ENCODE results near the gene CD70.
"Not testable (repeated sequence)": the region's sequence is repeated elsewhere in the genome, so short reads cannot be mapped to it uniquely, and the experiment has no call there.

Gene CD70

DNA sequence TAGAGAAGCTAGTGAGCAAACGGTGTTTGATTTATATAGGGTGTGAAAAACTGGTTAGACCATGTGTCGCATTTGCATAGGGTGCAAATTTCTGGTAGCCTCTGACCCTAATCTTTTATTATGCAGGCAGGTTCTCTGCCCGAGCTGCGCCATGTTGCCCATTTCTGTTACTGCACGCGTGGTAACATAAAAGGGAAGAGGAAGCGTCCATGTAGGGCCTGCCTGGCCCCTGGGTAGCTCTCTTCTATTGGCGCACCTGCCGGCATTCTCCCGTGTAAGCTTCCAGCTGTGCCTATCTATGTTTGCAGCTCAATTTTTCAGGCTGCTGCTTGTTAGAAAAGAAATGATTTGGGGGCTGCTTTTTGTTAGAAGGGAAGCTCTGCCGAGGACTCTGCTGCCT is 14.0 kb upstream of the CD70 start:
- TF ChIP-seq CTCF (IDR thresholded peaks at IDR 0.05; ENCODE audit: low read depth, low read length, missing control alignments) = no peak
- DNase-seq (ENCODE audit: extremely low read depth, low read depth) = no peak
- H3K4me3 ChIP-seq (replicated peaks; ENCODE audit: low read depth, low read length) = no peak overlapping the region

DNA sequence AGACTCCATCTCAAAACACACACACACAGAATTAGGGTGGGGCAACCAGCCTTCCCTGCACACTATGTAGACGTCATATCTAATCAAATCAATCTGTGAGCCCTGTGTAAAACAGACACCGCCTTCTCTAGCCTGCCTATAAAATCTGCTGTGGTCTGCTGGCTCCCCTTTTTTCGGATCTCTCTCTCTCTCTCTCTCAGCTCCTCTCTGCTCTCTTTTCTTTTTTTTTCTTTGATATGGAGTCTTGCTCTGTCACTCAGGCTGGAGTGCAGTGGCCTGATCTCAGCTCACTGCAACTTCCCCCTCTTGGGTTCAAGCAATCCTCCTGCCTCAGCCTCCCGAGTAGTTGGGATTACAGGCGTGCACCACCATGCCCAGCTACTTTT is 11.8 kb upstream of the CD70 start:
- no peak overlapping the region for H3K4me3 ChIP-seq (replicated peaks; ENCODE audit: low read depth, low read length)
- no peak for TF ChIP-seq CTCF (IDR thresholded peaks at IDR 0.05; ENCODE audit: low read depth, low read length, missing control alignments)
- DNase-seq (ENCODE audit: extremely low read depth, low read depth) = no peak

DNA sequence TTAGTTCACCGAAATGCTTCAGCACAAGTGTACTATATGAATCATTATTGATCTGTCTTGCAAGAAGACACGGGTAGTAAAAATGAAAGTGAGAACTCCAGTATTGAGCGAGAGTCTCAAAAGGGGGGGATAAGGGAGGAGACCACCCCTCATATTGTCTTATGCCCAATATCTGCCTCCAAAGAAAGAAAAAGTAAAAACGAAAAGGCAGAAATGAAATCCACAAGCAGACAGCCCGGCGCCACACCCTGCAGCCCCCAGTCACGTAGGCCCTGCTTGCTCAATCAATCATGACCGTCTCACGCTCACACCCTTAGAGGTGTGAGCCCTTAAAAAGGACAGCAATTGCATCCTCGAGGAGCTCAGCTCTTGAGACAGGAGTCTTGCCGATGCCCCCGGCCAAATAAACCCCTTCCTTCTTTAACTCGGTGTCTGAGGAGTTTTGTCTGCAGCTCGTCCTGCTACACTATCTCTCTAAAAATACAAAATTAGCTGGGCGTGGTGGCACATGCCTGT is 10.6 kb upstream of the CD70 start:
- H3K4me3 ChIP-seq (replicated peaks; ENCODE audit: low read depth, low read length); DNase-seq (ENCODE audit: extremely low read depth, low read depth): not testable (repeated sequence)

GRCh38 chr19:6600951-6601536 is 10.1 kb upstream of the CD70 start:
- H3K4me3 ChIP-seq (replicated peaks; ENCODE audit: low read depth, low read length); DNase-seq (ENCODE audit: extremely low read depth, low read depth): not testable (repeated sequence)

DNA sequence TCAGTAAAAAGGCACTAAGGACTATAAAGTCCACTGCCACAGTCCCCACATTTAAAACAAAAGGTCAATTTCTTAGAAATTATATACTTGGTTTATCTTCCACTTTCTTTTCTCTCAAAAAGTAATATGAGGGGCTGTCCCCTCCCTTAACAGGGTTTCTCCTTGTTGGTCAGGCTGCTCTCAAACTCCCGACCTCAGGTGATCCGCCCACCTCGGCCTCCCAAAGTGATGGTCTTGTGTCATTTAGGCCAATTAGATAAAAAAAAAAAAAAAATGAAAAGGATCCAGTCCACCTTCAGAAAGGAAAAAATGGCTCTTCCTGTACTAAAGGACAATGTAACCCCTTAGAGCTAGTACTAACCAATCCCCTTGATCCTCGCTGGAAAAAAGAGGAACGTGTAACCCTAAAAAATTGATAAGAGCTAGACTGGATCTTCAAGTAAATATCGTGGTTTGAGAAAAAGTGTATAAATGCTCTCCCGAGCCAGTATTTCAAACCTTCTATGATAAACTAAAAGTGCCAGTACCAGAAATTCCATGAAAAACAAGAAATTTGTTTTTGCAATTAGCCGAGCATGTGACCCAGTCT is 9.0 kb upstream of the CD70 start:
- H3K4me3 ChIP-seq (replicated peaks; ENCODE audit: low read depth, low read length) = no peak overlapping the region
- DNase-seq (ENCODE audit: extremely low read depth, low read depth) = no peak
- TF ChIP-seq CTCF (IDR thresholded peaks at IDR 0.05; ENCODE audit: low read depth, low read length, missing control alignments) = no peak

DNA sequence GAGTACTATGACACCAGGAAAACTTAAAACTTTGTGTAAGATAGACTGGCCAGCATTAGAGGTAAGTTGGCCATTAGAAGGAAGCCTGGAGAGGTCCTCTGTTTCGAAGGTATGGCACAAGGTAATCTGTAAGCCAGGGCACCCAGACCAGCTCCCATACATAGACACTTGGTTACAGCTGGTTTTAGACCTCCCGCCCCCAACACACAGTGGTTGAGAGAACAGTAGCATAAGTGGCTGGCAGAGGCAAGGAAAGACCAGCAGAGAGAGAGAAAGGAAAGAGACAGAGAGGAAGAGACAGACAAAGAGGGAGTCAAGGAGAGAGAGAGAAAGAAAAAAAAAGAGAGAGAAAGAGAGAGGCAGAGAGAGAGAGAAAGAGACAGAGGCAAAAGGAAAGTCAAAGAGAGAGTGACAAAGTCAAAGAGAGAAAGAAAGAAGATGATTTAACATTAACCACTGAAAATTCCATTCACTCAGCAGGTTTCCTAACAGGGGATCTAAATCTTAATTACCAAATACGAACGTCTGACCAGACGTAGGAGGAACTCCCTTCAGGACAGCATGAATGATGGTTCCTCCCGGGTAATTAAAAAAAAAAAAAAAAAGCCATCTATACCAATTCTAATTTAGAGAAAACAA is 7.4 kb upstream of the CD70 start:
- not testable (repeated sequence) for H3K4me3 ChIP-seq (replicated peaks; ENCODE audit: low read depth, low read length); DNase-seq (ENCODE audit: extremely low read depth, low read depth)

DNA sequence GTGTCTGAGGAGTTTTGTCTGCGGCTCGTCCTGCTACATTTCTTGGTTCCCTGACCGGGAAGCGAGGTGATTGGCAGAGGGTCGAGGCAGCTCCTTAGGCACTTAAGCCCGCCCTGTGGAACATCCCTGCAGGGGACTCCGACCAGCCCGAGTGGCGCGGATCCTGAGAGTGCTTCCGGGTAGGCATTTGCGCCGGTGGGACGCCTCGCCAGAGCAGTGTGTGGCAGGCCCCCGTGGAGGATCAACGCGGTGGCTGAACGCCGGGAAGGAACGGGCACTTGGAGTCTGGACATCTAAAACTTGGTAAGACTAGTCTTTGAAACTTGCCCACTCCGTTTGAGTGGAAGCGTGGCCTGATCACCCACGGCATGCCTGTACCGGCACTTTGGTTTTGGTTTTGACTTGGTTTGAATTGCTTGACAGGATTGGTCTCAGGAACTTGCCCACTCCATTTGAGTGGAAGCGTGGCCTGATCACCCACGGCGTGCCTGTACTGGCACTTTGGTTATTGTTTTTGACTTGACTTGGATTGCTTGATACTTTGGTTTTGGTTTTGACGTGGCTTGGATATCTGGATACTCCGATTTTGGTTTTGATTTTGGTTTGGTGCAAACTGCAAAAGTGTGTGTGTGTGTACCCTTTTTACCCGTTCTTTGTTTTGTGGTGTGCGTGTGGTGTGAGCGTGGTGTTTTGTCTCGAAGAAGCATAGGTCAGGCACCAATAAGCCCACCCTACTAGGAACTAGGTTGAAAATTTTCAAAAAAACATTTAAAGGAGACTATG is 6.7 kb upstream of the CD70 start:
- DNase-seq (ENCODE audit: extremely low read depth, low read depth); H3K4me3 ChIP-seq (replicated peaks; ENCODE audit: low read depth, low read length): not testable (repeated sequence)

- H3K4me3 ChIP-seq (replicated peaks; ENCODE audit: low read depth, low read length) = no peak overlapping the region
- no peak for TF ChIP-seq CTCF (IDR thresholded peaks at IDR 0.05; ENCODE audit: low read depth, low read length, missing control alignments)
- DNase-seq (ENCODE audit: extremely low read depth, low read depth) = no peak
Observed at GRCh38 chr19:6596621-6597020, 5.7 kb upstream of the CD70 start.
